GM21360 (cell line): ENCODE measurements around the gene HMCN1.

Experiments used
- ATAC-seq: cut with Tn5 transposase; IDR thresholded peaks from one replicate; pipeline ENCODE4 v1.9.1; 2021; ENCODE audit warnings: mild to moderate bottlenecking, moderate library complexity; ENCODE audit not compliant: unreplicated experiment

HMCN1 gene

GRCh38 chr1:185895208-185895900 lies 161.2 kb downstream of the HMCN1 start:
- ATAC-seq: no peak

- no peak for ATAC-seq
These were observed 162.7 kb downstream of the HMCN1 start for GRCh38 chr1:185896863-185897262.

- ATAC-seq: no peak
These were observed 172.0 kb downstream of the HMCN1 start for GRCh38 chr1:185906186-185906585.

GRCh38 chr1:185907246-185907645 lies 173.1 kb downstream of the HMCN1 start:
- no peak for ATAC-seq

GRCh38 chr1:185911978-185912377 lies 177.8 kb downstream of the HMCN1 start:
- no peak for ATAC-seq

- no peak for ATAC-seq
These were observed 178.3 kb downstream of the HMCN1 start for GRCh38 chr1:185912504-185912903.

GRCh38 chr1:185914089-185914488 lies 179.9 kb downstream of the HMCN1 start:
- ATAC-seq: no peak

- no peak for ATAC-seq
These were observed 182.7 kb downstream of the HMCN1 start for GRCh38 chr1:185916861-185917260.

GRCh38 chr1:185917646-185918045 lies 183.5 kb downstream of the HMCN1 start:
- no peak for ATAC-seq

GRCh38 chr1:185920602-185921001 lies 186.4 kb downstream of the HMCN1 start:
- ATAC-seq: no peak

- ATAC-seq: no peak
These were observed 187.4 kb downstream of the HMCN1 start for GRCh38 chr1:185921636-185922035.

- no peak for ATAC-seq
These were observed 192.4 kb downstream of the HMCN1 start for GRCh38 chr1:185926588-185926987.

- ATAC-seq: no peak
These were observed 195.6 kb downstream of the HMCN1 start for GRCh38 chr1:185929776-185930175.

GRCh38 chr1:185931438-185931837 lies 197.2 kb downstream of the HMCN1 start:
- no peak for ATAC-seq

GRCh38 chr1:185933580-185933979 lies 199.4 kb downstream of the HMCN1 start:
- ATAC-seq: no peak

- no peak for ATAC-seq
These were observed 200.4 kb downstream of the HMCN1 start for GRCh38 chr1:185934476-185935189.

- ATAC-seq: no peak
These were observed 201.2 kb downstream of the HMCN1 start for GRCh38 chr1:185935360-185935759.

- ATAC-seq: no peak
These were observed 202.4 kb downstream of the HMCN1 start for GRCh38 chr1:185936641-185937040.

- no peak for ATAC-seq
These were observed 204.2 kb downstream of the HMCN1 start for GRCh38 chr1:185938396-185938795.

- ATAC-seq: no peak
These were observed 205.0 kb downstream of the HMCN1 start for GRCh38 chr1:185939142-185939541.

GRCh38 chr1:185942961-185943360 lies 208.8 kb downstream of the HMCN1 start:
- no peak for ATAC-seq

- no peak for ATAC-seq
These were observed 222.7 kb downstream of the HMCN1 start for GRCh38 chr1:185956881-185957280.
